Measurements from ENCODE around the gene ROBO2. TPM values are rescaled to one million over a fixed set of nuclear protein-coding genes. Genes with fewer than 3 reads are reported as not detected.

The ROBO2 gene
- total and polyA plus RNA-seq, 4 experiments from 2014 or later: not detected

DNA sequence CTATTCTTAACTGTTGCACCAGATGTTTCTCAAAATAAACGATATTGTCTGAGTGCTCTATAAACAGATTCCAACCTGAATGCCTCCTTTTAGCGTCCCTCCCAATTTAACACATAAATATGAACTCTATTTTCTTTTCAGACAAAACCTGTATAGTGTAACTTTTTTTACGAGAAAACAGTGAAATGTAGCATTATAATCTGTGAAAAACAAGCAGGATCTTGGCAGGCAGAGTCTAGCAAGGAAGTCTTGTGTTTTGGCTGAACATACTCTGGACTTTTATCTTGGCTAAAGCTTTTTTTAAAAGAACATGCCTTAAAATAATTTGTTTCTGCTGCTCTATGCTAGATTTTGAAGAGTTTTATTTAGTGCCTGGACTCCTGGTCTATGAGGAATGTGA lies 150.5 kb downstream of the ROBO2 start:
- Histone ChIP-seq H3K4me1 (ENCODE audit: insufficient read depth, low read length) (no peaks in the 10 kb centered on the region), H3K27ac (ENCODE audit: low read depth, low read length) (no peak overlapping the region), H3K9me3 (ENCODE audit: control insufficient read depth in 1 of 2, low read length in 2 of 2) (no peaks in the 10 kb centered on the region), H3K36me3 (ENCODE audit: insufficient read depth, low read length) (no peaks in the 10 kb centered on the region), H3K4me3 (ENCODE audit: low read length in 2 of 2) (no peak overlapping the region), H3K27me3 (ENCODE audit: insufficient read depth, low read length) (no peaks in the 10 kb centered on the region)
- DNase-seq: no peak
- Mint-ChIP-seq H3K4me1 (no peaks in the 10 kb centered on the region), H3K27me3 (no peaks in the 10 kb centered on the region), H3K27ac (no peak overlapping the region), H3K36me3 (no peaks in the 10 kb centered on the region), H3K4me3 (no peak overlapping the region), H3K9me3 (peaks cover 0 to 12% (median under 1%) of the 10 kb centered on the region in 8 donors)
- intact Hi-C loops (cut with micrococcal nuclease): no loop called here
- POLR2A ChIA-PET (ENCODE audit: partially characterized antibody): no interaction called here
- CTCF ChIA-PET (ENCODE audit: partially characterized antibody): no interaction called here

DNA sequence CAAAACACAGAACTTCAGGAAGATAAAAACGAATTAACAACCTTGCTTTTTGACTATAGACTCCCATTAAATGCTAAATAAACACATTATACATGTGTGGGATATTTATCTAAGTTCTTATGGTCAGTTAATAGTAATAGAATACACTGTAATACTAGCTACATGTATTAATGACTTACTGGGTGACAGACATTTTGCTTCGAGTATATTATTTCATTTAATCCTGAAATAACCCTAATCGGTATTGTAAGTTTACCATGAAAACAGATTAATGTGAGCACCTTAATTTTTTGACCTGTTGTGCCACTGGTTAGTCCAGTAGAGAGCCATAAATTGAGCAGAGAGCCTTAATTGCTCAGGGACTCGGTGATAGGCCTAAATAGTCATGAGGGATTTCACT lies 151.1 kb downstream of the ROBO2 start:
- no peak overlapping the region for H3K4me3 ChIP-seq (ENCODE audit: low read length in 2 of 2)
- H3K4me1 ChIP-seq (ENCODE audit: insufficient read depth, low read length): no peaks in the 10 kb centered on the region
- H3K36me3 Mint-ChIP-seq: no peaks in the 10 kb centered on the region
- no peak overlapping the region for H3K27ac ChIP-seq (ENCODE audit: low read depth, low read length)
- no peak overlapping the region for H3K27ac Mint-ChIP-seq
- no peaks in the 10 kb centered on the region for H3K4me1 Mint-ChIP-seq
- no peak overlapping the region for H3K4me3 Mint-ChIP-seq
- POLR2A ChIA-PET (ENCODE audit: partially characterized antibody): no interaction called here
- no peaks in the 10 kb centered on the region for H3K36me3 ChIP-seq (ENCODE audit: insufficient read depth, low read length)
- no peaks in the 10 kb centered on the region for H3K27me3 ChIP-seq (ENCODE audit: insufficient read depth, low read length)
- intact Hi-C loops (cut with micrococcal nuclease): no loop called here
- no peak for DNase-seq
- peaks cover 0 to 8% (median 3%) of the 10 kb centered on the region in 8 donors for H3K9me3 Mint-ChIP-seq
- H3K9me3 ChIP-seq (ENCODE audit: control insufficient read depth in 1 of 2, low read length in 2 of 2): no peaks in the 10 kb centered on the region
- CTCF ChIA-PET (ENCODE audit: partially characterized antibody): no interaction called here
- no peaks in the 10 kb centered on the region for H3K27me3 Mint-ChIP-seq

DNA sequence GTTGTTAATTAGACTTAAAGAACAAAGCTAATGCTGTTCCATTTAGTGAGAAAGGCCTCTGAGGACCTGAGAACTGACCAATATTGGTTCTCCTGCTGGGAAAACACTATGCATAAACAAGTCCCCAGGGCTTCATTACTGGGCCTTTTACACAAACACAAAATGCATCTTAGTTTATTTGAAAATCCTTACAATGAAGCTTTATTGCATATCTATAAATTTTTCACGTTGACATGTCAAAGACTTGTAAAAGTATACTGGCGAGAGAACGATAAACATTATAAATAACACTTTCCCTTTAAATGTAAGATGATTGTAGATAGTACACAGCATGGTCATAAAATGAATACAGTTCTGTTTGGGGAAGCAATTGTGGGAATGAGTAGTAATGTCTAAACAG lies 151.7 kb downstream of the ROBO2 start:
- intact Hi-C loops (cut with micrococcal nuclease): no loop called here
- no peak for DNase-seq
- Histone ChIP-seq H3K36me3 (ENCODE audit: insufficient read depth, low read length) (no peaks in the 10 kb centered on the region), H3K9me3 (ENCODE audit: control insufficient read depth in 1 of 2, low read length in 2 of 2) (no peaks in the 10 kb centered on the region), H3K4me3 (ENCODE audit: low read length in 2 of 2) (no peak overlapping the region), H3K27me3 (ENCODE audit: insufficient read depth, low read length) (no peaks in the 10 kb centered on the region), H3K27ac (ENCODE audit: low read depth, low read length) (no peak overlapping the region), H3K4me1 (ENCODE audit: insufficient read depth, low read length) (no peaks in the 10 kb centered on the region)
- Mint-ChIP-seq H3K27me3 (no peaks in the 10 kb centered on the region), H3K27ac (no peak overlapping the region), H3K4me3 (no peak overlapping the region), H3K4me1 (no peaks in the 10 kb centered on the region), H3K9me3 (peaks cover 0 to 10% (median 4%) of the 10 kb centered on the region in 8 donors), H3K36me3 (no peaks in the 10 kb centered on the region)
- CTCF ChIA-PET (ENCODE audit: partially characterized antibody): no interaction called here
- POLR2A ChIA-PET (ENCODE audit: partially characterized antibody): no interaction called here

DNA sequence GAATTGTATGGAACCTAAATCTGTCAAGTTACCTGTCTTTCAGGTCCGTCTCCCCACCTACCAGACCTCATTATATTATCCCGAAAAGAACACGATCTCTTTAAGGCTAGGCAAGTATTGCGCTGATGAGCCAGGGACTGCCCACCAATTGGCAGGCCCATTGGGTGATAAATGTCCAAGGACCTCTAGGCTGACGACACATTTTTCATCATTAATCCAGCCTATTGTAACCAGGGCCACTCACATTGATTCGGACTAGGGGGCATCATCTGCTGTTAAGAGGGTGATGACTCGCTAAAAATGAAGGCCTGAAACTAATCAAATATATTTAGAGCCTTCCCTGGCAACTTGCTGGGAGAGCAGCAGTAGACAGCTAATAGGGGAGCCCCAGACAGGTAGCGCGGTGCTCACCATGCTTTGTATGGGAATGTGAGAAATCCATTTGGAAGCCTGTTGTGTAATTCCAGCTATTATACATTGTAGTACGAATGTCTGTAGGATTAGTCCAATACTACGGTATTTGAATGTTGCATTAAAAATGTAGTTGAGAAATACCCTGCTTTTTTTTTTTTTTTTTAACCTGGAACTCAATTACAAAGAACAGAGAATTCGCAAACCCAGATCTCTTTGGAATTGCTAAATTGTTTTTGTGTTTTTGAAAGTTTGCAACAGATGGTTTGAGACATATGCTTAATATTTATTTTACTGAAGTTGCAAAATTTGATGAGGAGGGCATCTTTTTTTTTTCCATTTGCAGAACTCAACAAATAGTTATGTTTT lies 156.1 kb downstream of the ROBO2 start:
- H3K4me1 Mint-ChIP-seq: no peaks in the 10 kb centered on the region

DNA sequence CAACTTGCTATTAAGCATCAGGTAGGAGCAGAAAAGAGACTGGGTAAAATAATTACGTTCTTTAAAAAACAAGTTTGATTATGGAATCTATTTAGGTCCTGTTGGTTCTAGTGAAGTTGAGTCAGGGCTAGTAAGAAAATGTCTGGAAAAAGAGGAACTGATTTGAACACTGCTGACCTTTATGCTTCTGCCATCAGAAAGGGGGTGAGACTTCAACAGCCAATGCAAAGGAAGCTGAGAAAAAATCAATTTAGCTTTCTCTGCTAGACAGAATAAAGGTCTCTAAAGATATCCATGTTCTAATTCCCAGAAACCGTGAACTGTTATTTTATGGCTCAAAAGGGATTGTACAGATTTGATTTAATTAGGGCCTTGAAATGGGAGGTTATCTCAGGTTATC lies 157.5 kb downstream of the ROBO2 start:
- intact Hi-C loops (cut with micrococcal nuclease): no loop called here
- H3K36me3 ChIP-seq (ENCODE audit: insufficient read depth, low read length): no peaks in the 10 kb centered on the region
- Mint-ChIP-seq H3K27me3 (no peaks in the 10 kb centered on the region), H3K9me3 (peaks cover 0 to 22% (median 5%) of the 10 kb centered on the region in 8 donors), H3K27ac (no peak overlapping the region), H3K4me1 (no peaks in the 10 kb centered on the region), H3K36me3 (no peaks in the 10 kb centered on the region), H3K4me3 (no peak overlapping the region)
- ChIA-PET CTCF (ENCODE audit: partially characterized antibody) (no interaction called here), POLR2A (ENCODE audit: partially characterized antibody) (no interaction called here)
- no peak for DNase-seq
- H3K4me3 ChIP-seq (ENCODE audit: low read length in 2 of 2): no peak overlapping the region
- no peaks in the 10 kb centered on the region for H3K27me3 ChIP-seq (ENCODE audit: insufficient read depth, low read length)
- no peaks in the 10 kb centered on the region for H3K9me3 ChIP-seq (ENCODE audit: control insufficient read depth in 1 of 2, low read length in 2 of 2)
- no peaks in the 10 kb centered on the region for H3K4me1 ChIP-seq (ENCODE audit: insufficient read depth, low read length)
- H3K27ac ChIP-seq (ENCODE audit: low read depth, low read length): no peak overlapping the region

More for the DNA sequence above, 156.1 kb downstream of the ROBO2 start:
- intact Hi-C loops (cut with micrococcal nuclease): no loop called here
- H3K4me3 ChIP-seq (ENCODE audit: low read length in 2 of 2): no peak overlapping the region
- Mint-ChIP-seq H3K27ac (no peak overlapping the region), H3K4me3 (no peak overlapping the region), H3K9me3 (peaks cover 0 to 27% (median 5%) of the 10 kb centered on the region in 8 donors), H3K27me3 (no peaks in the 10 kb centered on the region), H3K36me3 (no peaks in the 10 kb centered on the region)
- no peaks in the 10 kb centered on the region for H3K27me3 ChIP-seq (ENCODE audit: insufficient read depth, low read length)
- ChIA-PET POLR2A (ENCODE audit: partially characterized antibody) (no interaction called here), CTCF (ENCODE audit: partially characterized antibody) (no interaction called here)
- DNase-seq: no peak
- no peaks in the 10 kb centered on the region for H3K36me3 ChIP-seq (ENCODE audit: insufficient read depth, low read length)
- H3K4me1 ChIP-seq (ENCODE audit: insufficient read depth, low read length): no peaks in the 10 kb centered on the region
- H3K9me3 ChIP-seq (ENCODE audit: control insufficient read depth in 1 of 2, low read length in 2 of 2): no peaks in the 10 kb centered on the region
- no peak overlapping the region for H3K27ac ChIP-seq (ENCODE audit: low read depth, low read length)

DNA sequence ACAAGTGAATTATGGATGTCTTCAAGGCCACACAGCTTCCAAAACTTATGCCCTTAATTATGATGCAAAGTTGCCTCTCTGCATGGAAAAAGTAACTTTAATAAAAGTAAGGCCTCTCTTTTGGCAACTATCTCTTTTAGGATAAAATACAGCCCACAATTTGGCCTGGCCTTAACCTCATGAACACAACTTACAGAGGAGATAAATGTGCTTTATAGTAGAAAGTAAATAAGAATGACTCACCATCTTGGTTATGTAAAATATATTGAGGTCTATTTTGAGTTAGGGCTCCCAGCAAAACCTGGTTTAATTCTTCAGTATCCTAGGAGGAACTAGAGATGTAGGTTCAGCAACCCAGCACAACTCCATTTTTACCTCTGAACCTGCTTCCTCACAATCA lies 164.0 kb downstream of the ROBO2 start:
- H3K4me1 Mint-ChIP-seq: no peaks in the 10 kb centered on the region
- no peak for DNase-seq
- Histone ChIP-seq H3K36me3 (ENCODE audit: insufficient read depth, low read length) (no peaks in the 10 kb centered on the region), H3K9me3 (ENCODE audit: control insufficient read depth in 1 of 2, low read length in 2 of 2) (no peaks in the 10 kb centered on the region), H3K4me1 (ENCODE audit: insufficient read depth, low read length) (no peaks in the 10 kb centered on the region), H3K27me3 (ENCODE audit: insufficient read depth, low read length) (no peaks in the 10 kb centered on the region), H3K4me3 (ENCODE audit: low read length in 2 of 2) (no peak overlapping the region), H3K27ac (ENCODE audit: low read depth, low read length) (no peak overlapping the region)
- no peaks in the 10 kb centered on the region for H3K36me3 Mint-ChIP-seq
- peaks cover 0 to 17% (median 5%) of the 10 kb centered on the region in 8 donors for H3K9me3 Mint-ChIP-seq
- no peak overlapping the region for H3K27ac Mint-ChIP-seq
- ChIA-PET POLR2A (ENCODE audit: partially characterized antibody) (no interaction called here), CTCF (ENCODE audit: partially characterized antibody) (no interaction called here)
- H3K27me3 Mint-ChIP-seq: no peaks in the 10 kb centered on the region
- intact Hi-C loops (cut with micrococcal nuclease): no loop called here
- H3K4me3 Mint-ChIP-seq: no peak overlapping the region

DNA sequence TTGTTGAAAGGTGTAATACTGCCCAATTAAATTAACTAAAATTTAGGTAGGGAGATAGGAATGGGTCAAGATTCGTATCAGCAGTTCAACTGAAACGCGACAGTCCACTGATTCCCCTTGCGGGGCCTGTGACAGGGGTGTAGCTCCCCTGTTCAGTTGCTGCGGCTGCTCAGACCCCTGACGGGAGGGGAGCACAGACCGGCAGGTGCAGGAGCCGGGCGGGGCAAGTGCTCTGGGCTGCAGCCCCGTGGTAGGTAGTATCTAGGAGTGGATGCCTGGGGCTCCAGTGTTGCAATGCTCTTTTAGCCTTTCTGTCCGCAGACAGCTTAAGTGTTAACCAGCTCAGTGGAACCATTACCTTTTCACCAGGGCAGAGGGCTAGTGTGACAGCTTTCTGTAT lies 164.9 kb downstream of the ROBO2 start:
- no peaks in the 10 kb centered on the region for H3K36me3 ChIP-seq (ENCODE audit: insufficient read depth, low read length)
- Mint-ChIP-seq H3K4me3 (no peak overlapping the region), H3K27ac (peak overlapping the region in 1 of 7 donors; percentile 15), H3K9me3 (peaks cover 0 to 17% (median 3%) of the 10 kb centered on the region in 8 donors), H3K27me3 (no peaks in the 10 kb centered on the region), H3K36me3 (no peaks in the 10 kb centered on the region), H3K4me1 (no peaks in the 10 kb centered on the region)
- ChIA-PET POLR2A (ENCODE audit: partially characterized antibody) (no interaction called here), CTCF (ENCODE audit: partially characterized antibody) (no interaction called here)
- H3K27ac ChIP-seq (ENCODE audit: low read depth, low read length): no peak overlapping the region
- H3K4me1 ChIP-seq (ENCODE audit: insufficient read depth, low read length): no peaks in the 10 kb centered on the region
- intact Hi-C loops (cut with micrococcal nuclease): no loop called here
- no peaks in the 10 kb centered on the region for H3K27me3 ChIP-seq (ENCODE audit: insufficient read depth, low read length)
- no peak overlapping the region for H3K4me3 ChIP-seq (ENCODE audit: low read length in 2 of 2)
- no peak for DNase-seq
- no peaks in the 10 kb centered on the region for H3K9me3 ChIP-seq (ENCODE audit: control insufficient read depth in 1 of 2, low read length in 2 of 2)

Data from CD4-positive, alpha-beta memory T cell (primary cell).